DND-41 (cell line): ENCODE data around the gene AUP1.

Experiments
- ATAC-seq: fragments of 200-7000 bp; cut with Tn5 transposase; 3 replicates; pipeline ENCODE4 v1.9.1; 2021; ENCODE audit warnings: low read depth; ENCODE audit not compliant: insufficient read depth
- DNase-seq: peaks from one replicate; pipeline ENCODE4 v3.0.0-alpha.2; 2020
- H2AFZ ChIP-seq: 2 replicates; pipeline ENCODE4 v1.6.0; 2012; ENCODE audit warnings: low read depth, low read length
- H3K27ac ChIP-seq: 2 replicates; pipeline ENCODE4 v1.5.1; 2012; ENCODE audit warnings: low read length, inconsistent platforms
- H3K27me3 ChIP-seq: fragments of 200-600 bp; sonication (generic); 2 replicates; pipeline ENCODE4 v1.6.0; 2012; ENCODE audit warnings: low read length, mild to moderate bottlenecking, inconsistent platforms; ENCODE audit not compliant: insufficient read depth, poor library complexity
- H3K36me3 ChIP-seq: 2 replicates; pipeline ENCODE4 v1.5.1; 2012; ENCODE audit warnings: low read length, inconsistent platforms; ENCODE audit not compliant: insufficient read depth
- H3K4me1 ChIP-seq: 2 replicates; pipeline ENCODE4 v1.5.1; 2012; ENCODE audit warnings: mild to moderate bottlenecking, low read length; ENCODE audit not compliant: insufficient read depth
- H3K4me2 ChIP-seq: 2 replicates; pipeline ENCODE4 v1.6.0; 2012; ENCODE audit warnings: mild to moderate bottlenecking, moderate library complexity, low read length, inconsistent platforms; ENCODE audit not compliant: insufficient read depth
- H3K4me3 ChIP-seq, 2 experiments: fragments of 200-600 bp in 1 of 2; shearing (Covaris generic) in 1 of 2; 2 replicates each; pipeline ENCODE4 v1.5.1; 2012 to 2016; ENCODE audit warnings: inconsistent platforms in 2 of 2, low read length in 2 of 2, mild to moderate bottlenecking in 2 of 2, low read depth in 1 of 2, moderate library complexity in 1 of 2
- H3K79me2 ChIP-seq: 2 replicates; pipeline ENCODE4 v1.6.0; 2012; ENCODE audit warnings: low read length, inconsistent platforms; ENCODE audit not compliant: insufficient read depth
- H3K9ac ChIP-seq: 2 replicates; pipeline ENCODE4 v1.6.0; 2012; ENCODE audit warnings: low read depth, mild to moderate bottlenecking, inconsistent platforms, low read length, moderate library complexity
- H3K9me3 ChIP-seq: 2 replicates; pipeline ENCODE4 v1.5.1; 2012; ENCODE audit warnings: low read length, moderate library complexity, mild to moderate bottlenecking, inconsistent platforms; ENCODE audit not compliant: insufficient read depth, severe bottlenecking
- H4K20me1 ChIP-seq: 2 replicates; pipeline ENCODE4 v1.6.0; 2012; ENCODE audit warnings: low read length; ENCODE audit not compliant: insufficient read depth
- EZH2 ChIP-seq: IDR thresholded peaks from 3 replicates; pipeline ENCODE4 v1.6.1; 2012; ENCODE audit warnings: borderline replicate concordance, low read depth, mild to moderate bottlenecking, moderate library complexity, low read length, inconsistent platforms; ENCODE audit not compliant: severe bottlenecking
- TF ChIP-seq, protein P1 (sequence below): IDR thresholded peaks from 2 replicates; pipeline ENCODE4 v1.5.1; 2012; ENCODE audit warnings: borderline replicate concordance, low read length, moderate library complexity, mild to moderate bottlenecking; ENCODE audit not compliant: poor library complexity, severe bottlenecking; ENCODE audit errors: extremely low read depth

The AUP1 gene

DNA sequence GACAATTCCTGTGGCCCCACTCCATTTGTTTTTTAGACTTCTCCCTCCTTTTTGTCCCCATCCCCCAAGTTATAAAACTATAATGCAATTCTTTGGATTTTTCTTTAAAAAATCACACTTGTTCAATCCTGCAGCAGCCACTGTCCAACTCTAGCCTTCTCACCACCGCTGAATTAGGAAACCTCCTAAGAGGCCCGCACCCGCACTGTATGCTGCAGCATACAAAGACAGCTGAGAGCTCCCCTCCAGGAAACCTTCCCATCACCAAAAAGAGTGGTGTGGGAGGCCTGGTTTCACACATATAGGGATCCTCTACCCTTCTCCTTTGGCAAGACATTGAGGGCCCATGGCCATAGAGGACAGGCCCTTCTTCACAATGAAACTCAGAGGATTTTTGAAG, 24.9 kb downstream of the AUP1 start:
- DNase-seq: no peak
- H3K9ac ChIP-seq: no peak overlapping the region
- H2AFZ ChIP-seq: no peak overlapping the region
- peaks cover 36% of the 10 kb centered on the region for H3K4me1 ChIP-seq
- no peaks in the 10 kb centered on the region for H4K20me1 ChIP-seq
- ATAC-seq: no peak
- no peak overlapping the region for H3K4me2 ChIP-seq
- H3K79me2 ChIP-seq: peaks cover 14% of the 10 kb centered on the region
- peaks cover 11% of the 10 kb centered on the region for H3K36me3 ChIP-seq
- no peak overlapping the region for H3K27ac ChIP-seq
- no peak overlapping the region for H3K4me3 ChIP-seq
- no peaks in the 10 kb centered on the region for H3K27me3 ChIP-seq
- H3K9me3 ChIP-seq: no peaks in the 10 kb centered on the region
- TF ChIP-seq EZH2: no peak
- TF ChIP-seq, protein P1, sequence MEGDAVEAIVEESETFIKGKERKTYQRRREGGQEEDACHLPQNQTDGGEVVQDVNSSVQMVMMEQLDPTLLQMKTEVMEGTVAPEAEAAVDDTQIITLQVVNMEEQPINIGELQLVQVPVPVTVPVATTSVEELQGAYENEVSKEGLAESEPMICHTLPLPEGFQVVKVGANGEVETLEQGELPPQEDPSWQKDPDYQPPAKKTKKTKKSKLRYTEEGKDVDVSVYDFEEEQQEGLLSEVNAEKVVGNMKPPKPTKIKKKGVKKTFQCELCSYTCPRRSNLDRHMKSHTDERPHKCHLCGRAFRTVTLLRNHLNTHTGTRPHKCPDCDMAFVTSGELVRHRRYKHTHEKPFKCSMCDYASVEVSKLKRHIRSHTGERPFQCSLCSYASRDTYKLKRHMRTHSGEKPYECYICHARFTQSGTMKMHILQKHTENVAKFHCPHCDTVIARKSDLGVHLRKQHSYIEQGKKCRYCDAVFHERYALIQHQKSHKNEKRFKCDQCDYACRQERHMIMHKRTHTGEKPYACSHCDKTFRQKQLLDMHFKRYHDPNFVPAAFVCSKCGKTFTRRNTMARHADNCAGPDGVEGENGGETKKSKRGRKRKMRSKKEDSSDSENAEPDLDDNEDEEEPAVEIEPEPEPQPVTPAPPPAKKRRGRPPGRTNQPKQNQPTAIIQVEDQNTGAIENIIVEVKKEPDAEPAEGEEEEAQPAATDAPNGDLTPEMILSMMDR: no peak

DNA sequence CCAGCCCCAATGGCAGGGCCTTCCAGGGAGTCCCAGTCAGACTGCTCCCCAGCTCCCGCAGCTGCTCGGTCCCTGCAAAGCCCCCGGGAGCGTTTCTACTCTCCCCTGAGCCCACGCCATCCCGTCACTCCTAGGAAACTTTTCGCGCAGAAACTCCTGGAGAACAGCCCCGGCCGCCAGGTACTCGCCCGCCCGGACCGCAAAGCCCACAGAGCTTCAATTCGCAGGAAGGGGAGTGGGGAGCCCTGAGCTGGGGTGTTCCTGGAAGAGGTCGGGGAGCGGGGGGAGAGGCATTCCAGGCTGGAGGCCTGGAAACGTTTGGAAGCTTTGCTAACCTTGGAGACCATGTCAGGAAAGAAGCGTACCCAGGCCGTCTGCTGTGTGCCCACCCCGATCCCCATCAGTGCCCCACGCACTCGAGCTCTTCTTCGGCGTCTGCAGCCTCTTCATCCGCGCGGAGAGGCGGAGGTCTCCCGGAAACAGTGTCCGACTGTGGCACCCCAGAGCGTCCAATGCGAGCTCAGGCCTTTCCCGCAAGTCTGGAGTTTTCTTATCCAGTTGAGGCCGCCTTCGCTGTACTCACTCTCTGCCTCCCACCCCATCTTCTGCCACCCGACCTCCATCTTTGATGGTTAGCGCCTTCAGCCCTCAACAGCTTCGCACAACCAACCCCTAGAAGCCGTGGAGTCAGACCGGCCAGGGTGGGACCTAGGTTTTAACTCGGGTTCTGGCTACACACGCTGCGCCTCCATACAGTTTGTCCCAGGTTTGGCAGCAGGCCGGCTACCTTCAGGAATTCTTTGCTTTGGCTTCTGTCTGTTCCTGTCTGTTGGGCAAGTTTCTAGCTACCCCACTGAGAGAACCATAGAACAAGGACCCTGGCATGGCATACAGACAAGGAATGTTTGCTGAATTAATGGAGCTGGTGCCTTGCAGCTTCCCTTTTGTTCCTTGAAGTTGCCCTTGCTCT, 25.7 kb downstream of the AUP1 start:
- H3K27me3 ChIP-seq: no peaks in the 10 kb centered on the region
- peaks cover 19% of the 10 kb centered on the region for H3K79me2 ChIP-seq
- no peak overlapping the region for H3K4me3 ChIP-seq
- H2AFZ ChIP-seq: no peak overlapping the region
- no peaks in the 10 kb centered on the region for H3K9me3 ChIP-seq
- no peaks in the 10 kb centered on the region for H4K20me1 ChIP-seq
- ATAC-seq: no peak
- H3K4me1 ChIP-seq: peaks cover 41% of the 10 kb centered on the region
- no peak for DNase-seq
- no peak overlapping the region for H3K27ac ChIP-seq
- no peak overlapping the region for H3K9ac ChIP-seq
- TF ChIP-seq EZH2: no peak
- TF ChIP-seq, protein P1: no peak
- peaks cover 11% of the 10 kb centered on the region for H3K36me3 ChIP-seq
- no peak overlapping the region for H3K4me2 ChIP-seq

DNA sequence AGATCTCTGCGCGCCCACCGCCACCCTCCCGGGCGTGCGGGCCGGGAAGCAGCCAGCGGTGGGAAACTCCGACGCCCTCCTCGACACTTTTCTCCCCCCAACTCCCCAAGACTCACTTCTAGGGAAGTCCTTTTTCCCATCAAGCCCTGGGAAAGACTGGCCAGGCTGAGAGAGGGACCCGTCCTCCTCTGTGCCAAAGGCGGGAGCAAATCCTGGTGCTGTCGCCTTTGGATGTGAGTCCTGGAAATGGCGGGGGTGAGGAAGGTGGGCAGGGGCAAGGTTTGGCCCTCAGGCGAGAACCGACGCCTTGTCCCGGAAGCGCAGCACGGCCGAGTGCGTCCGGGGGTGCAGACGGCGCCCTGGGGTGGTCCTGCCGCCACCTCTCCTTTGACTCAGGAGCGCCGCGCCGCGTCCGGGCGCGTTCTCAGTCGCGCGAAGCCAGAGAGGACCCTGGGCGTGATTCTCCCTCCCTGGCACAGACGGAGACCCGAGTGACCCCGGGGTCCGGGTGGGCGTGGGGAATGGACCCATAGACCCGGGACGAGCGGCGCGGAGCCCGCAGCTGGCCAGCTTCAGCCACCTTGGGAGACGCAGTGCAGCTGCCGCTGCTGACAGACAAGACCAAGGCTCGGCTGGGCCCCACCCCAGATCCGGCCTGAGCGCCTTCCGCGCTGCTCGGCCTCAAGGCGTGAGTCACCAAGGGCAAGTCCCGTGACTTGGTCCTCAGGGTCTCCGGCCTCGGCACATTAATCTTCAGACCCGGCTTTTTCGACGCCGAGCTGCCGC, 26.6 kb downstream of the AUP1 start:
- DNase-seq (no peak), ATAC-seq (no peak)
- H3K79me2 ChIP-seq: peaks cover 28% of the 10 kb centered on the region
- H3K27me3 ChIP-seq: no peaks in the 10 kb centered on the region
- peaks cover 11% of the 10 kb centered on the region for H3K36me3 ChIP-seq
- no peak overlapping the region for H3K4me2 ChIP-seq
- no peak for TF ChIP-seq EZH2
- TF ChIP-seq, protein P1: no peak
- no peaks in the 10 kb centered on the region for H4K20me1 ChIP-seq
- H3K9me3 ChIP-seq: no peaks in the 10 kb centered on the region
- no peak overlapping the region for H3K9ac ChIP-seq
- H2AFZ ChIP-seq: no peak overlapping the region
- H3K4me1 ChIP-seq: peaks cover 36% of the 10 kb centered on the region
- H3K27ac ChIP-seq: no peak overlapping the region
- no peak overlapping the region for H3K4me3 ChIP-seq
